RWPE1 (cell line): Measurements from ENCODE around the gene NFS1.
"Not testable (repeated sequence)": the region's sequence is repeated elsewhere in the genome, so short reads cannot be mapped to it uniquely, and the experiment has no call there.

Experiments
- CTCF ChIA-PET: fragments of 350-600 bp; sonication (Branson Sonifier 250); formaldehyde crosslinking; extraction: SDS; loops from one replicate; lab custom pipeline; 2021; lab: Yijun Ruan, JAX
- POLR2A ChIA-PET: fragments of 400-600 bp; formaldehyde crosslinking; extraction: SDS; loops from one replicate; lab custom pipeline; 2020; ENCODE audit warnings: antibody characterized with exemption; ENCODE audit not compliant: low non-redundant PET; lab: Yijun Ruan, JAX
- DNase-seq: peaks from one replicate; pipeline ENCODE4 v3.0.0; 2012; ENCODE audit warnings: low spot score
- H3K27ac ChIP-seq: fragments of 450-650 bp; 2 replicates; pipeline ENCODE4 v1.5.1; 2017
- CTCF ChIP-seq: fragments of 450-650 bp; conservative IDR thresholded peaks from 2 replicates; pipeline ENCODE4 v1.5.1; 2017; ENCODE audit warnings: low read depth, mild to moderate bottlenecking

NFS1 gene

GRCh38 chr20:35709259-35709658, 10.1 kb upstream of the NFS1 start:
- no peak overlapping the region for H3K27ac ChIP-seq
- CTCF ChIA-PET = no interaction called here
- no peak for TF ChIP-seq CTCF
- no peak for DNase-seq
- POLR2A ChIA-PET = interaction anchor here (0.5 kb wide), 1 partner anchor 32 kb away, joined by 4 read pairs; no protein-coding TSS in a partner anchor

GRCh38 chr20:35708502-35708901, 9.3 kb upstream of the NFS1 start:
- ChIA-PET CTCF (interaction anchor here (0.9 to 1.0 kb wide), 2 partner anchors 22 to 31 kb away, joined by 3 read pairs; no protein-coding TSS in a partner anchor), POLR2A (interaction anchor here (0.5 kb wide), 1 partner anchor 33 kb away, joined by 4 read pairs; no protein-coding TSS in a partner anchor)
- TF ChIP-seq CTCF = no peak

GRCh38 chr20:35706591-35707529, 7.7 kb upstream of the NFS1 start:
- not testable (repeated sequence) for H3K27ac ChIP-seq, DNase-seq
- POLR2A ChIA-PET = interaction anchor here (0.6 kb wide), 1 partner anchor 162 kb away, joined by 5 read pairs; no protein-coding TSS in a partner anchor
- CTCF ChIA-PET = interaction anchor here (1.8 kb wide), 1 partner anchor 12 kb away, joined by 6 read pairs; no protein-coding TSS in a partner anchor

More at GRCh38 chr20:35708502-35708901, 9.3 kb upstream of the NFS1 start:
- no peak overlapping the region for H3K27ac ChIP-seq
- no peak for DNase-seq

GRCh38 chr20:35705894-35706293, 6.7 kb upstream of the NFS1 start:
- POLR2A ChIA-PET, DNase-seq: not testable (repeated sequence)
- CTCF ChIA-PET = interaction anchor here (1.8 kb wide), 1 partner anchor 13 kb away, joined by 6 read pairs; no protein-coding TSS in a partner anchor
- H3K27ac ChIP-seq = peak overlapping the region; percentile 42

GRCh38 chr20:35704514-35705261, 5.5 kb upstream of the NFS1 start:
- ChIA-PET CTCF (interaction anchor here (0.6 to 0.7 kb wide), 2 partner anchors 35 to 200 kb away, joined by 3 to 4 read pairs; no protein-coding TSS in a partner anchor), POLR2A (no interaction called here)
- no peak for TF ChIP-seq CTCF
- H3K27ac ChIP-seq = no peak overlapping the region
- DNase-seq = no peak

GRCh38 chr20:35702824-35703695, 3.9 kb upstream of the NFS1 start:
- TF ChIP-seq CTCF = no peak
- ChIA-PET POLR2A (interaction anchor here (0.6 to 1.4 kb wide), 2 partner anchors 39 to 262 kb away, joined by 3 read pairs; partner anchors contain the start of gene RBM39), CTCF (interaction anchor here (0.6 to 1.4 kb wide), 3 partner anchors 9 to 690 kb away, joined by 3 read pairs; no protein-coding TSS in a partner anchor)
- no peak for DNase-seq
- H3K27ac ChIP-seq = peak overlapping the region; percentile 59
